Stomach (tissue), 9 donors: ENCODE data around the gene ZNF827. TPM values are rescaled to one million over a fixed set of nuclear protein-coding genes. Genes with fewer than 3 reads are reported as not detected.

ENCODE experiments used
- DNase-seq, 2 donors: peaks; one replicate each; pipeline versions ENCODE4 v3.0.0 to v3.0.0-alpha.2; 2013 to 2019
- H3K27ac ChIP-seq, 5 donors: fragments of 200-600 bp in 4 of 5; sonication (generic) in 4 of 5; one replicate each; pipeline ENCODE4 v1.5.1; 2013 to 2019; ENCODE audit warnings: mild to moderate bottlenecking in 1 of 5, moderate library complexity in 1 of 5
- H3K27me3 ChIP-seq, 3 donors: fragments of 200-600 bp; sonication (generic); one replicate each; pipeline ENCODE4 v1.5.1; 2017 to 2019; ENCODE audit warnings: mixed run types in 1 of 3
- H3K36me3 ChIP-seq, 4 donors: fragments of 200-600 bp; sonication (generic); 1 replicate in 3 of 4; 2 replicates in 1 of 4; pipeline ENCODE4 v1.5.1; 2016 to 2019
- H3K4me1 ChIP-seq, 4 donors: fragments of 200-600 bp; sonication (generic); one replicate each; pipeline ENCODE4 v1.5.1; 2016 to 2019
- H3K4me3 ChIP-seq, 4 donors: fragments of 200-600 bp; sonication (generic) in 3 of 4; one replicate each; pipeline ENCODE4 v1.5.1; 2016 to 2019; ENCODE audit warnings: mild to moderate bottlenecking in 1 of 4
- H3K9me3 ChIP-seq, 4 donors: fragments of 200-600 bp; sonication (generic); one replicate each; pipeline ENCODE4 v1.5.1; 2016 to 2019
- CTCF ChIP-seq, 7 experiments: fragments of 450-650 bp in 4 of 7; fragments of 200-600 bp in 3 of 7; sonication (generic) in 3 of 7; IDR thresholded peaks; one replicate each; pipeline ENCODE4 v1.5.1; 2016 to 2019; ENCODE audit warnings: antibody characterized with exemption in 7 of 7, control low read depth in 2 of 7, mild to moderate bottlenecking in 1 of 7
- EP300 ChIP-seq: sonication (generic); formaldehyde crosslinking; IDR thresholded peaks from one replicate; pipeline ENCODE4 v1.6.1; 2017; ENCODE audit warnings: antibody characterized with exemption
- POLR2A ChIP-seq, 4 donors: fragments of 450-650 bp; IDR thresholded peaks; one replicate each; pipeline ENCODE4 v1.6.1; 2016; ENCODE audit warnings: antibody characterized with exemption in 4 of 4, control low read depth in 2 of 4, mild to moderate bottlenecking in 1 of 4, moderate library complexity in 1 of 4
- POLR2AphosphoS5 ChIP-seq, 3 donors: sonication (generic); formaldehyde crosslinking; IDR thresholded peaks; one replicate each; pipeline ENCODE4 v1.6.1; 2016; ENCODE audit warnings: antibody characterized with exemption in 3 of 3
- WGBS, 5 donors: extraction: QIAGEN DNeasy Blood & Tissue Kit in 3 of 5; methylation state at CpG; one replicate each; pipeline versions ENCODE4 v1.1.5 to v1.1.7; 2013 to 2018; 5-methylcytosine and 5-hydroxymethylcytosine counted together
- intact Hi-C: fragments of 100-400 bp; cut with DNase I; formaldehyde crosslinking; loops from one replicate; pipeline ENCODE4 v1.15.1; 2023; ENCODE audit warnings: low total_unique reads
- polyA plus RNA-seq, 3 donors: library from polyadenylated mRNA; stranded (reverse); fragments of 200-250 nt; gene quantifications; one replicate each; pipeline ENCODE4 v1.2.3, GENCODE V29; 2013
- total RNA-seq, 5 donors: library from RNA; depleted of rRNA; stranded (reverse); fragments of >200 nt; gene quantifications; one replicate each; pipeline versions ENCODE4 v1.1.0 to v1.2.3, GENCODE V29; 2014 to 2016
- donor health status: healthy with polysubstance abuse.
- donor health status: Bipolar disorder and iron deficiency.
- donor health status: healthy.

The ZNF827 gene
- total and polyA plus RNA-seq, 8 donors, result 1.7 to 109 (median 13.5) TPM

GRCh38 chr4:145808021-145808650, 130.5 kb downstream of the ZNF827 start:
- Histone ChIP-seq H3K9me3 (peaks cover 0 to 9% (median 2%) of the 10 kb centered on the region in 4 donors), H3K4me3 (no peak overlapping the region), H3K27me3 (no peaks in the 10 kb centered on the region), H3K4me1 (peaks cover 0 to 20% (median 11%) of the 10 kb centered on the region in 4 donors), H3K36me3 (peaks cover 0 to 4% (median 4%) of the 10 kb centered on the region in 4 donors), H3K27ac (peak overlapping the region in 2 of 5 donors; percentile 29 to 50)
- TF ChIP-seq POLR2A (IDR thresholded peaks at IDR 0.05), result no peak
- TF ChIP-seq POLR2AphosphoS5 (IDR thresholded peaks at IDR 0.05), result peak in 1 of 3 donors; percentile 48
- DNase-seq, result peak in 1 of 2 donors; percentile 58
- intact Hi-C loops, result no loop called here
- 24 to 42% (median 35%) methylated on average over 3 of the region's 3 CpGs for WGBS, 5 donors

DNA sequence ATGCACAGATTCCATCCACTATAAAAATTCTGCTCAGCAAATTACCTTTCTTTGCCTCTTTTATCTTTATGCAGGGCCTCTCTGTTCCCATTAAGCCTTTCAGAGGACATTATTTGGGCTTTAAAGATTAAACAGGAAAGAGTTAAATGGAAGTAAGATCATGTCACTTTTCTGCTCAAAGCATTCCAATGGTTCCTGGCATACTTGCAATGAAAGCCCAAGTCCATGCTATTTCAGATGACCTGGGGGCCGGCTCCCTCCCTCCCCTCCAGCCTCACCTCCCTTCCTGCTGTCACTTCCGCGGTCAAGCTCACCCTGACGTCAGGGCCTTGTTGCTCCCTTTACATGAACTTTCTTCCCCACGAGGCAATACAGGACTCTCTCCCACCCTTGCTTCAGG, 133.1 kb downstream of the ZNF827 start:
- Histone ChIP-seq H3K36me3 (no peaks in the 10 kb centered on the region), H3K9me3 (peaks cover 0 to 9% (median 2%) of the 10 kb centered on the region in 4 donors), H3K4me1 (peaks cover 0 to 20% (median 11%) of the 10 kb centered on the region in 4 donors), H3K4me3 (no peak overlapping the region), H3K27me3 (no peaks in the 10 kb centered on the region), H3K27ac (no peak overlapping the region)
- intact Hi-C loops, result no loop called here
- DNase-seq, result peak in 1 of 2 donors; percentile 22
- TF ChIP-seq EP300 (no peak), POLR2A (IDR thresholded peaks at IDR 0.05) (no peak)
- WGBS, 5 donors, result 66 to 86% (median 72%) methylated on average over 5 of the region's 5 CpGs

DNA sequence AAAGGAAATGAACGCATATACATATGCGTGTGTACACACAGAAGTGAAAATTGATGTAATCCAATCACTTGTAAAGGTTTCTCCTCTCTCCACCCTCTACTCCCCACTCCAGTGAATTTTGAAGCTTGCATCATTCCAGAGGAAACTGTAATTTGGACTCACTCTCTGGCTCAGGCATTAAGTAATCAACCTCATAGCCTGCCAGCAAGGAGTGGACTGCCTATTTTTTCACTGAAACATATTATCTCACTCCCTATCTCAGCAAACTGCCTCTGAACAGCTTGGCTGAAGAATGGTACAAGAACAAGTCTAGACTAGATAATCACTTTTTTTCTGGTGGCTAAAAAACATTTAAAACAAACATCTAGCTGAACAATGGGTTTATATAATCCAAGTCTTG, 134.5 kb downstream of the ZNF827 start:
- no peaks in the 10 kb centered on the region for H3K27me3 ChIP-seq
- H3K36me3 ChIP-seq, result no peaks in the 10 kb centered on the region
- H3K9me3 ChIP-seq, result no peaks in the 10 kb centered on the region
- 41 to 64% (median 61%) methylated on average over 2 of the region's 2 CpGs for WGBS, 5 donors
- peak in 1 of 2 donors; percentile 73 for DNase-seq
- intact Hi-C loops, result no loop called here
- H3K4me3 ChIP-seq, result no peak overlapping the region
- H3K4me1 ChIP-seq, result peaks cover 0 to 20% (median 11%) of the 10 kb centered on the region in 4 donors
- TF ChIP-seq CTCF (IDR thresholded peaks at IDR 0.05), result no peak
- TF ChIP-seq POLR2AphosphoS5 (IDR thresholded peaks at IDR 0.05), result peak in 1 of 3 donors; percentile 25
- H3K27ac ChIP-seq, result no peak overlapping the region

GRCh38 chr4:145799223-145799622, 139.4 kb downstream of the ZNF827 start:
- no peak for DNase-seq
- 62 to 96% (median 87%) methylated on average over 2 of the region's 2 CpGs for WGBS, 5 donors
- peaks cover 0 to 7% (median 3%) of the 10 kb centered on the region in 4 donors for H3K4me1 ChIP-seq
- no peaks in the 10 kb centered on the region for H3K9me3 ChIP-seq
- H3K4me3 ChIP-seq, result no peak overlapping the region
- intact Hi-C loops, result no loop called here
- H3K36me3 ChIP-seq, result peaks cover 0 to 8% (median 0%) of the 10 kb centered on the region in 4 donors
- TF ChIP-seq POLR2AphosphoS5 (IDR thresholded peaks at IDR 0.05) (no peak), CTCF (IDR thresholded peaks at IDR 0.05) (no peak), EP300 (no peak), POLR2A (IDR thresholded peaks at IDR 0.05) (no peak)
- no peaks in the 10 kb centered on the region for H3K27me3 ChIP-seq
- H3K27ac ChIP-seq, result no peak overlapping the region

DNA sequence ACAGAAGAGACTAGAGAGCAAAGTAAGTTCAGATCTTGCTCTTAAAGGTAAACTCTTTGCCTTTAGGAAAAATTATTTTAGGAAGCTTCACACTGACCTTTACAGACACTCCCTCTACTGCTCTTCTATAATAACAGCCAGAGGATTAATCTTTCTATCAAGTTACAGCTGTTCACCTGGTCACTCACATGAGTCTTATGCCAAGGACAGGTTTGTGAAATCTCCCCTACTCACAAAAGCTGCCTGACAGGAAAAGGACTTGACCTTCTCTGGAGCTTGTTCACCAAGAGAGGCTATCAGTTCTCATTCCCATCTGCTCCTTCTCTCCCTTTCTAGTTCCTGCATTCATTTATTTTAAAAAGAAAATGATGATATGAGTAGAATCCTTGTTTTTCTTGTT, 141.3 kb downstream of the ZNF827 start:
- Histone ChIP-seq H3K4me3 (no peak overlapping the region), H3K27me3 (no peaks in the 10 kb centered on the region), H3K36me3 (peaks cover 0 to 10% (median 0%) of the 10 kb centered on the region in 4 donors), H3K27ac (no peak overlapping the region), H3K4me1 (no peaks in the 10 kb centered on the region), H3K9me3 (no peaks in the 10 kb centered on the region)
- TF ChIP-seq CTCF (IDR thresholded peaks at IDR 0.05) (no peak), EP300 (no peak), POLR2A (IDR thresholded peaks at IDR 0.05) (no peak), POLR2AphosphoS5 (IDR thresholded peaks at IDR 0.05) (no peak)
- DNase-seq, result no peak
- intact Hi-C loops, result no loop called here
